ENCODE data around the gene SYNE1.

The SYNE1 gene

GRCh38 chr6:152212437-152212836 is 424.7 kb downstream of the SYNE1 start:
- H2BK15ac ChIP-seq (replicated peaks; ENCODE audit: low read depth), result no peak overlapping the region
- H3K27me3 ChIP-seq (ENCODE audit: insufficient read depth, low read length, poor library complexity), result no peaks in the 10 kb centered on the region
- H4K8ac ChIP-seq (ENCODE audit: low read depth, low read length), result no peak overlapping the region
- DNase-seq, result no peak
- no peak overlapping the region for H3K23ac ChIP-seq (ENCODE audit: low read length)
- H3K9ac ChIP-seq (ENCODE audit: low read length), result no peak overlapping the region
- no peak overlapping the region for H2BK5ac ChIP-seq (ENCODE audit: low read length)
- no peaks in the 10 kb centered on the region for H3K79me1 ChIP-seq (ENCODE audit: low read length)
- no peak overlapping the region for H3K4ac ChIP-seq (ENCODE audit: low read depth, low read length)
- no peaks in the 10 kb centered on the region for H3K36me3 ChIP-seq (ENCODE audit: control insufficient read depth, insufficient read depth, low read length)
- H3K27ac ChIP-seq (ENCODE audit: low read depth, low read length), result no peak overlapping the region
- H3K56ac ChIP-seq (ENCODE audit: low read length), result no peak overlapping the region
- no peak overlapping the region for H3K18ac ChIP-seq (ENCODE audit: low read length)
- no peaks in the 10 kb centered on the region for H3K4me1 ChIP-seq (ENCODE audit: control insufficient read depth, low read depth, low read length)
- no peak overlapping the region for H3K4me3 ChIP-seq (ENCODE audit: low read length)
- WGBS (ENCODE audit: extremely low coverage, insufficient coverage, low lambda C conversion rate), result no CpG with 5 or more reads among the region's 1 CpG
- no peak overlapping the region for H2AK5ac ChIP-seq (ENCODE audit: low read length)
- H3K4me2 ChIP-seq (ENCODE audit: low read length), result no peak overlapping the region
- no peaks in the 10 kb centered on the region for H3K79me2 ChIP-seq (ENCODE audit: control insufficient read depth, insufficient read depth, low read length)
- no peak overlapping the region for H4K5ac ChIP-seq (ENCODE audit: low read length)
- H2BK120ac ChIP-seq (ENCODE audit: low read depth, low read length), result no peak overlapping the region

GRCh38 chr6:152209211-152209610 is 428.0 kb downstream of the SYNE1 start:
- Histone ChIP-seq H3K27ac (ENCODE audit: low read depth, low read length) (no peak overlapping the region), H3K4me2 (ENCODE audit: low read length) (no peak overlapping the region), H3K4me1 (ENCODE audit: control insufficient read depth, low read depth, low read length) (no peaks in the 10 kb centered on the region), H3K9ac (ENCODE audit: low read length) (no peak overlapping the region), H3K4me3 (ENCODE audit: low read length) (no peak overlapping the region), H4K8ac (ENCODE audit: low read depth, low read length) (no peak overlapping the region), H3K56ac (ENCODE audit: low read length) (no peak overlapping the region), H3K36me3 (ENCODE audit: control insufficient read depth, insufficient read depth, low read length) (no peaks in the 10 kb centered on the region), H3K18ac (ENCODE audit: low read length) (no peak overlapping the region), H3K79me1 (ENCODE audit: low read length) (no peaks in the 10 kb centered on the region), H2BK15ac (replicated peaks; ENCODE audit: low read depth) (no peak overlapping the region), H3K27me3 (ENCODE audit: insufficient read depth, low read length, poor library complexity) (no peaks in the 10 kb centered on the region), H2BK5ac (ENCODE audit: low read length) (no peak overlapping the region), H3K79me2 (ENCODE audit: control insufficient read depth, insufficient read depth, low read length) (no peaks in the 10 kb centered on the region), H2AK5ac (ENCODE audit: low read length) (no peak overlapping the region), H3K4ac (ENCODE audit: low read depth, low read length) (no peak overlapping the region), H4K5ac (ENCODE audit: low read length) (no peak overlapping the region), H3K23ac (ENCODE audit: low read length) (no peak overlapping the region), H2BK120ac (ENCODE audit: low read depth, low read length) (no peak overlapping the region)
- DNase-seq, result no peak
- no CpG with 5 or more reads among the region's 8 CpGs for WGBS (ENCODE audit: extremely low coverage, insufficient coverage, low lambda C conversion rate)

- no peak overlapping the region for H3K9ac ChIP-seq (ENCODE audit: low read length)
- no peak overlapping the region for H2BK5ac ChIP-seq (ENCODE audit: low read length)
- H3K79me1 ChIP-seq (ENCODE audit: low read length), result no peaks in the 10 kb centered on the region
- no peaks in the 10 kb centered on the region for H3K4me1 ChIP-seq (ENCODE audit: control insufficient read depth, low read depth, low read length)
- H4K8ac ChIP-seq (ENCODE audit: low read depth, low read length), result no peak overlapping the region
- H3K79me2 ChIP-seq (ENCODE audit: control insufficient read depth, insufficient read depth, low read length), result no peaks in the 10 kb centered on the region
- no peak overlapping the region for H2AK5ac ChIP-seq (ENCODE audit: low read length)
- H2BK120ac ChIP-seq (ENCODE audit: low read depth, low read length), result no peak overlapping the region
- H3K18ac ChIP-seq (ENCODE audit: low read length), result no peak overlapping the region
- no peak overlapping the region for H3K27ac ChIP-seq (ENCODE audit: low read depth, low read length)
- WGBS (ENCODE audit: extremely low coverage, insufficient coverage, low lambda C conversion rate), result no CpG with 5 or more reads among the region's 12 CpGs
- H3K36me3 ChIP-seq (ENCODE audit: control insufficient read depth, insufficient read depth, low read length), result no peaks in the 10 kb centered on the region
- H3K23ac ChIP-seq (ENCODE audit: low read length), result no peak overlapping the region
- H3K27me3 ChIP-seq (ENCODE audit: insufficient read depth, low read length, poor library complexity), result no peaks in the 10 kb centered on the region
- no peak overlapping the region for H3K4me3 ChIP-seq (ENCODE audit: low read length)
- no peak overlapping the region for H3K4ac ChIP-seq (ENCODE audit: low read depth, low read length)
- DNase-seq, result no peak
- H4K5ac ChIP-seq (ENCODE audit: low read length), result no peak overlapping the region
- H3K4me2 ChIP-seq (ENCODE audit: low read length), result no peak overlapping the region
- no peak overlapping the region for H2BK15ac ChIP-seq (replicated peaks; ENCODE audit: low read depth)
- H3K56ac ChIP-seq (ENCODE audit: low read length), result no peak overlapping the region
Measured at GRCh38 chr6:152207915-152208714, 429.0 kb downstream of the SYNE1 start.

GRCh38 chr6:152206072-152206818 is 430.9 kb downstream of the SYNE1 start:
- DNase-seq, result peak; percentile 74
- no peak overlapping the region for H3K4me3 ChIP-seq (ENCODE audit: low read length)
- no peak overlapping the region for H3K4me2 ChIP-seq (ENCODE audit: low read length)
- H2BK120ac ChIP-seq (ENCODE audit: low read depth, low read length), result no peak overlapping the region
- H4K5ac ChIP-seq (ENCODE audit: low read length), result no peak overlapping the region
- H3K4ac ChIP-seq (ENCODE audit: low read depth, low read length), result no peak overlapping the region
- no peaks in the 10 kb centered on the region for H3K79me1 ChIP-seq (ENCODE audit: low read length)
- H2BK5ac ChIP-seq (ENCODE audit: low read length), result no peak overlapping the region
- H2BK15ac ChIP-seq (replicated peaks; ENCODE audit: low read depth), result no peak overlapping the region
- no peaks in the 10 kb centered on the region for H3K79me2 ChIP-seq (ENCODE audit: control insufficient read depth, insufficient read depth, low read length)
- H3K9ac ChIP-seq (ENCODE audit: low read length), result no peak overlapping the region
- no peaks in the 10 kb centered on the region for H3K27me3 ChIP-seq (ENCODE audit: insufficient read depth, low read length, poor library complexity)
- H3K27ac ChIP-seq (ENCODE audit: low read depth, low read length), result no peak overlapping the region
- no peaks in the 10 kb centered on the region for H3K36me3 ChIP-seq (ENCODE audit: control insufficient read depth, insufficient read depth, low read length)
- H3K23ac ChIP-seq (ENCODE audit: low read length), result no peak overlapping the region
- no peaks in the 10 kb centered on the region for H3K4me1 ChIP-seq (ENCODE audit: control insufficient read depth, low read depth, low read length)
- no peak overlapping the region for H2AK5ac ChIP-seq (ENCODE audit: low read length)
- no peak overlapping the region for H3K18ac ChIP-seq (ENCODE audit: low read length)
- WGBS (ENCODE audit: extremely low coverage, insufficient coverage, low lambda C conversion rate), result no CpG with 5 or more reads among the region's 18 CpGs
- H3K56ac ChIP-seq (ENCODE audit: low read length), result no peak overlapping the region
- no peak overlapping the region for H4K8ac ChIP-seq (ENCODE audit: low read depth, low read length)

GRCh38 chr6:152204591-152204990 is 432.6 kb downstream of the SYNE1 start:
- no CpG with 5 or more reads among the region's 2 CpGs for WGBS (ENCODE audit: extremely low coverage, insufficient coverage, low lambda C conversion rate)
- H4K8ac ChIP-seq (ENCODE audit: low read depth, low read length), result no peak overlapping the region

More at GRCh38 chr6:152204591-152204990, 432.6 kb downstream of the SYNE1 start:
- H4K5ac ChIP-seq (ENCODE audit: low read length), result no peak overlapping the region
- no peak overlapping the region for H3K9ac ChIP-seq (ENCODE audit: low read length)
- H2BK120ac ChIP-seq (ENCODE audit: low read depth, low read length), result no peak overlapping the region
- no peak overlapping the region for H3K4me3 ChIP-seq (ENCODE audit: low read length)
- no peak overlapping the region for H3K23ac ChIP-seq (ENCODE audit: low read length)
- H2BK15ac ChIP-seq (replicated peaks; ENCODE audit: low read depth), result no peak overlapping the region
- H3K4me2 ChIP-seq (ENCODE audit: low read length), result no peak overlapping the region
- H3K79me1 ChIP-seq (ENCODE audit: low read length), result no peaks in the 10 kb centered on the region
- H3K27ac ChIP-seq (ENCODE audit: low read depth, low read length), result no peak overlapping the region
- H3K56ac ChIP-seq (ENCODE audit: low read length), result no peak overlapping the region
- no peaks in the 10 kb centered on the region for H3K79me2 ChIP-seq (ENCODE audit: control insufficient read depth, insufficient read depth, low read length)
- H3K18ac ChIP-seq (ENCODE audit: low read length), result no peak overlapping the region
- H3K4me1 ChIP-seq (ENCODE audit: control insufficient read depth, low read depth, low read length), result no peaks in the 10 kb centered on the region
- H3K4ac ChIP-seq (ENCODE audit: low read depth, low read length), result no peak overlapping the region
- H3K27me3 ChIP-seq (ENCODE audit: insufficient read depth, low read length, poor library complexity), result no peaks in the 10 kb centered on the region
- H3K36me3 ChIP-seq (ENCODE audit: control insufficient read depth, insufficient read depth, low read length), result no peaks in the 10 kb centered on the region
- DNase-seq, result no peak
- H2BK5ac ChIP-seq (ENCODE audit: low read length), result no peak overlapping the region
- no peak overlapping the region for H2AK5ac ChIP-seq (ENCODE audit: low read length)
